ENCODE data around the gene NPPC.
"Not testable (repeated sequence)": the region's sequence is repeated elsewhere in the genome, so short reads cannot be mapped to it uniquely, and the experiment has no call there.

The NPPC gene

DNA sequence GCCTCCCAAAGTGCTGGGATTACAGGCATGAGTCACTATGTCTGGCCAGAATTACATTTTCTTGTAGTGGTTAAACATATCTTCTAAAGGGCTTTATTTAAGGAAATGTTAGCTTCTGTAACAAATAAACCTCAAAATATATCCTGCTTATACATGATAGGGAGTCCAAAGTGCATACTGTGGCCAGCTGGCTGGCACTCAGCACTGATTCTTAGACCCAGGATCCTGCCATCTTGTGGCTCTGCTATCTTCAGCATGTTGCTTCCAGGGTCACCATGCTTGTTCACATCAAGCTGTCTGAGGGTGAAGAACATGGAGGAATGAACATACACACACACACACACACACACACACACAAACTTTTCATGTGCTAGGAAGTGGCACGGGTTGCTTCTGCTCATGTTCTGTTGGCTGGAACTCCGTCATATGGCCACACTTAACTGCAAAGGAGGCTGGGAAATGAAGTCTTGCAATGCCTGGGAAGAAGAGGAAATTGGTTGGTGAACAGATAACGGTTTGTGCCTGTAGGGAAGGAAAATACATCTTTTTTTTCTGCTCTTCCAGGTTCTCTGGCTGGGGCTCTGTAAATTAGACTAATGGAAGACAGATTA is 40.0 kb downstream of the NPPC start:
- DNase-seq (ENCODE audit: low read depth in 2 of 2), result no peak

DNA sequence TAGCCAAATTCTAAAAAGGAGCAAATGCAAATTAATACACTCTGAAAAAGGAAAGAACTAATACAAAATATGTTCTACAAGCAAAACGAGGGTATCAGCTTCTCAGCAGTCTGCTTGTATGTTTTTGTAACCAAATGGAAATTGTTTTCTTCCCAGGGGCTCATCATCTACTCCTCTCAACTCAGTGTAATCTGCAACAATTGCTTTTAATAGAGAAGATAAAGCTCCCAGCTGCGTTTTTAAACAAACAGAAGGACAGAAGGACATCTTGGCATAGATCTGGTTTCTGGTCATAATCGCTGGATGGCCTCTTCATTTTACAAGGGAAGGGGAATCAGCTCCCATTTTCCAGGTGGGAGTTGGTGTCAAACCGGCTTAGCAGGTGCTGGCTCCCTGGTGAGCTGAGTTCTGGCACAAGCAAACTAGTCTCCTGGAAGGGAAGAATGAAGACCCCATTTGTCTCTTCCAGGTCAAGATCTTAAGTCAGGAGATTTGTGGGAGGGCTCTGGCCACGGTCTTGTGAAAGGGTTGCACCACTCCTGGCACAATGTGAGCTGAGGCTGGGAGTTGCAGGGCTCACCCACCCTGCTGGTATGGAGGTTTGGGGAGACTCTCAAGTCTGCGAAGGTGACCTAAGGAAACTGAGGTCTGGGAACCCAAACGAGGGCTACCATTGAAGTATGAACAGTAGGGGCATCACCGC is 41.6 kb downstream of the NPPC start:
- DNase-seq (ENCODE audit: low read depth in 2 of 2), result no peak

DNA sequence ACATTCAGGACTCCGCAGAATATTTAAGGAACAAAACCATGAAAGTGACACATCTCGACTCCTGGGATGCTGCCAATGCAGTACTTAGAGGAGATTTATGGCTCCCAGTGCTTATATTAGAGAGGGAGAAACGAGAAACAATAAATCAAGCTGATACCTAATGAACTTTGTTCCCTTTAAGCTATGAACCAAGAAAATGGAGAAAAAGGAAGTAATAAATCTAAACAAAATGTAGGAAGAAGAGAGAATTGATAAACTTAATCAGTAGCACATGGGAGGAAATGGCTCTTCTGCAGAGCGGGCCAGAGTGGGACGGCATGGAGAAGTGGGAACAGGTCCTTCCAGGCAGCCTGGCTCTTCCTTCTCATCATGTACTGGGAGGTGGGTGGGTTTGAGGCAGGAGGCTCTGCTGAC is 42.7 kb downstream of the NPPC start:
- no peak for DNase-seq (ENCODE audit: low read depth in 2 of 2)

- DNase-seq (ENCODE audit: low read depth in 2 of 2), result no peak
Observed at GRCh38 chr2:231882646-231883045, 43.5 kb downstream of the NPPC start.

GRCh38 chr2:231880371-231880770 is 45.8 kb downstream of the NPPC start:
- not testable (repeated sequence) for DNase-seq (ENCODE audit: low read depth in 2 of 2)

- DNase-seq (ENCODE audit: low read depth in 2 of 2), result no peak
Observed at GRCh38 chr2:231879216-231879615, 47.0 kb downstream of the NPPC start.

DNA sequence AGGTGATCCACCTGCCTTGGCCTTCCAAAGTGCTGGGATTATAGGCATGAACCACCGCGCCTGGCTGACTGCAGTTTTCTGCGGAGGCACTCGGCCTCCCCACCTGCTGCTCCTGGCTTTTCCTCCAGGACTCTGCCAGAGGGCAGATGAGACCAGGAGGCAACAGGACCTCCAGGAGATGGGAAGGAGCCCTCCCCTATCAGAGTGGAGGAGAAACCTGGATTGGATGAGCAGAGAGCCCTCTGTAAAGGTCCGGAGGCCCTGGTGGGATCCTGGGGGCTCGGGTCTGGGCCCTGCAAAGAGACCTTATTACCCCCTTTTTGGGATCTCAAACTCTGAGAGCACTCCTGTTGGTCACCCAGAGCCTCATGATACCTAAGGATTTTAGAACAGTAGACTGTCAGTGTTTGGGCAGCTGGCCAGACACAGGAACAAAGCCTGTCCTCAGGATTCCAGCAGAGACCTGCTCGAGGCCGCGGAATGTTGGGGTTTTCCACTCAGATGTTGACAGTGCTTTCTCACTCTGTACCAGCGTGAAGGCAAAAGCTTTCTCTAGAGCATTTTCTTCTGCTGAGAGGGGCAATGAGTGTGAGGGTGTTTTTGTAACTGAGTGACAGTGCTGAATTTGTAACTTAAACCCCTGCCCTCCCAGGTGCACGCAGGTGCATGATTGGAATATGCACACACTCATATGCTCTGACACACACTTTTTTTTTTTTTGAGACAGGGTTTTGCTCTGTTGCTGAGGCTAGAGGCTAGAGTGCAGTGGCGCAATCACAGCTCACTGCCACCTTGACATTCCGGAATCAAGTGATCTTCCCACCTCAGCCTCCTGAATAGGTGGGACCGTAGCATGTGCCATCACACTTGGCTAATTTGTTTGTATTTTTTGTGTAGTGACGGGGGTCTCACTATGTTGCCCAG is 48.4 kb downstream of the NPPC start:
- DNase-seq (ENCODE audit: low read depth in 2 of 2), result no peak

GRCh38 chr2:231874944-231875343 is 51.3 kb downstream of the NPPC start:
- no peak for DNase-seq (ENCODE audit: low read depth in 2 of 2)
